HCT116 (cell line): ENCODE measurements around the gene IFIT3. TPM values are rescaled to one million over a fixed set of nuclear protein-coding genes. Genes with fewer than 3 reads are reported as not detected.

Source experiments
- ATAC-seq: fragments of 200-7000 bp; cut with Tn5 transposase; 2 replicates; pipeline ENCODE4 v1.9.1; 2020; ENCODE audit warnings: mild to moderate bottlenecking, moderate library complexity
- BruUV-seq: library from RNA; stranded (reverse); fragments of 400-500 nt; replicated peaks from 2 replicates; lab custom pipeline; 2021; lab: Mats Ljungman, UMichigan
- CTCF ChIA-PET: fragments of 300-600 bp; sonication (Branson Sonifier 250); formaldehyde crosslinking; loops from one replicate; lab custom pipeline; 2021; ENCODE audit warnings: antibody characterized with exemption; lab: Charles Lee
- POLR2A ChIA-PET: fragments of 300-600, 350-600 bp; sonication (Branson Sonifier 250); formaldehyde crosslinking; loops from one replicate; lab custom pipeline; 2021; ENCODE audit warnings: antibody characterized with exemption; lab: Charles Lee
- RAD21 ChIA-PET, 2 experiments: fragments of 300-600 bp; sonication (Branson Sonifier 250); formaldehyde crosslinking; loops; one replicate each; lab custom pipeline; 2023; ENCODE audit warnings: low total read pairs in 2 of 2; ENCODE audit not compliant: uncharacterized antibody in 2 of 2, unreplicated experiment in 2 of 2, low non-redundant PET in 1 of 2; lab: Charles Lee
- DNase-seq: peaks from one replicate; pipeline ENCODE4 v3.0.0-alpha.2; 2010; ENCODE audit warnings: low read depth, low spot score
- H2AFZ ChIP-seq: fragments of 200-600 bp; shearing (Covaris generic), sonication (generic); 2 replicates; pipeline ENCODE4 v1.6.1; 2017; ENCODE audit warnings: low read depth, mixed run types, mixed read lengths, antibody characterized with exemption, low read length; ENCODE audit not compliant: poor library complexity, severe bottlenecking
- H3K27ac ChIP-seq: 2 replicates; pipeline ENCODE4 v1.5.1; 2012; ENCODE audit warnings: low read depth, low read length
- H3K27me3 ChIP-seq: fragments of 200-600 bp; sonication (generic); 2 replicates; pipeline ENCODE4 v1.6.1; 2016; ENCODE audit warnings: mixed run types, low read length, mixed read lengths; ENCODE audit not compliant: insufficient read depth
- H3K36me3 ChIP-seq, 2 experiments: fragments of 200-500 bp in 1 of 2; fragments of 200-600 bp in 1 of 2; sonication (Bioruptor generic) in 1 of 2; sonication (generic) in 1 of 2; 2 replicates each; pipeline versions ENCODE4 v1.5.1 to v1.6.1; 2014 to 2016; ENCODE audit warnings: low read length in 2 of 2, inconsistent platforms in 1 of 2, mixed read lengths in 1 of 2, mixed run types in 1 of 2; ENCODE audit not compliant: insufficient read depth in 2 of 2, control insufficient read depth in 1 of 2
- H3K4me1 ChIP-seq, 2 experiments: fragments of 200-600 bp in 1 of 2; sonication (generic) in 1 of 2; 2 replicates each; pipeline versions ENCODE4 v1.5.1 to v1.6.1; 2012 to 2017; ENCODE audit warnings: low read length in 2 of 2, inconsistent platforms in 1 of 2, mild to moderate bottlenecking in 1 of 2, mixed read lengths in 1 of 2, mixed run types in 1 of 2, moderate library complexity in 1 of 2; ENCODE audit not compliant: insufficient read depth in 2 of 2, control insufficient read depth in 1 of 2
- H3K4me2 ChIP-seq: fragments of 200-600 bp; sonication (generic); 2 replicates; pipeline ENCODE4 v1.6.1; 2017; ENCODE audit warnings: mixed run types, low read length, mixed read lengths
- H3K4me3 ChIP-seq, 2 experiments: fragments of 200-600 bp in 1 of 2; sonication (generic) in 1 of 2; replicated peaks in 1 of 2; 2 replicates each; pipeline ENCODE4 v1.5.1; 2011 to 2016; ENCODE audit warnings: low read length in 2 of 2, control low read depth in 1 of 2, low read depth in 1 of 2, mild to moderate bottlenecking in 1 of 2, mixed read lengths in 1 of 2, mixed run types in 1 of 2
- H3K79me2 ChIP-seq: fragments of 200-600 bp; sonication (generic); 2 replicates; pipeline ENCODE4 v1.6.1; 2017; ENCODE audit warnings: mild to moderate bottlenecking, mixed run types, low read length, moderate library complexity, mixed read lengths; ENCODE audit not compliant: insufficient read depth
- H3K9ac ChIP-seq: fragments of 200-600 bp; sonication (generic); 2 replicates; pipeline ENCODE4 v1.6.1; 2016; ENCODE audit warnings: low read length, mixed read lengths
- H3K9me2 ChIP-seq: fragments of 200-600 bp; sonication (generic), shearing (Covaris generic); 2 replicates; pipeline ENCODE4 v1.6.1; 2017; ENCODE audit warnings: mixed run types, mild to moderate bottlenecking, moderate library complexity; ENCODE audit not compliant: insufficient read depth
- H3K9me3 ChIP-seq, 2 experiments: fragments of 200-500 bp in 1 of 2; fragments of 200-600 bp in 1 of 2; sonication (Bioruptor generic) in 1 of 2; sonication (generic) in 1 of 2; 2 replicates each; pipeline ENCODE4 v1.6.1; 2014 to 2017; ENCODE audit warnings: low read length in 2 of 2, mixed read lengths in 2 of 2, inconsistent platforms in 1 of 2, low read depth in 1 of 2, mild to moderate bottlenecking in 1 of 2, mixed run types in 1 of 2, moderate library complexity in 1 of 2; ENCODE audit not compliant: control insufficient read depth in 1 of 2, insufficient read depth in 1 of 2
- H4K20me1 ChIP-seq: fragments of 200-600 bp; sonication (generic), shearing (Covaris generic); 2 replicates; pipeline ENCODE4 v1.6.1; 2017; ENCODE audit warnings: mixed run types, mild to moderate bottlenecking, moderate library complexity; ENCODE audit not compliant: insufficient read depth
- CBX3 ChIP-seq: IDR thresholded peaks from 2 replicates; pipeline ENCODE4 v1.6.1; 2012; ENCODE audit warnings: low read depth
- CEBPB ChIP-seq: IDR thresholded peaks from 2 replicates; pipeline ENCODE4 v1.6.1; 2012; ENCODE audit warnings: low read depth
- EGR1 ChIP-seq: IDR thresholded peaks from 2 replicates; pipeline ENCODE4 v1.6.1; 2012; ENCODE audit warnings: low read depth
- ELF1 ChIP-seq: IDR thresholded peaks from 2 replicates; pipeline ENCODE4 v1.6.1; 2012; ENCODE audit warnings: low read depth, borderline replicate concordance
- EZH2 ChIP-seq: fragments of 200-600 bp; sonication (generic); IDR thresholded peaks from 2 replicates; pipeline ENCODE4 v1.6.1; 2017; ENCODE audit warnings: antibody characterized with exemption, mixed run types
- EZH2phosphoT487 ChIP-seq: fragments of 200-600 bp; IDR thresholded peaks from 2 replicates; pipeline ENCODE4 v1.6.1; 2018; ENCODE audit warnings: antibody characterized with exemption, borderline replicate concordance
- FOSL1 ChIP-seq: IDR thresholded peaks from 2 replicates; pipeline ENCODE4 v1.6.1; 2012; ENCODE audit warnings: low read depth
- JUND ChIP-seq: IDR thresholded peaks from 2 replicates; pipeline ENCODE4 v1.6.1; 2012
- POLR2A ChIP-seq: IDR thresholded peaks from 2 replicates; pipeline ENCODE4 v1.7.0; 2011; ENCODE audit warnings: borderline replicate concordance; ENCODE audit not compliant: insufficient read depth, insufficient read length; ENCODE audit errors: extremely low read depth
- SIN3A ChIP-seq: IDR thresholded peaks from 2 replicates; pipeline ENCODE4 v1.6.1; 2012; ENCODE audit warnings: low read depth
- SRF ChIP-seq: IDR thresholded peaks from 2 replicates; pipeline ENCODE4 v1.6.1; 2012; ENCODE audit warnings: low read depth
- YY1 ChIP-seq: IDR thresholded peaks from 2 replicates; pipeline ENCODE4 v1.6.1; 2011; ENCODE audit warnings: low read length, low read depth, moderate library complexity, mild to moderate bottlenecking; ENCODE audit not compliant: insufficient replicate concordance; ENCODE audit errors: extremely low read depth
- ZBTB33 ChIP-seq: IDR thresholded peaks from 2 replicates; pipeline ENCODE4 v1.6.1; 2011; ENCODE audit warnings: mild to moderate bottlenecking, low read length, moderate library complexity; ENCODE audit not compliant: insufficient replicate concordance; ENCODE audit errors: extremely low read depth
- ZFX ChIP-seq: fragments of 450-650 bp; IDR thresholded peaks from 2 replicates; pipeline ENCODE4 v1.6.1; 2017
- ZNF274 ChIP-seq: fragments of 200-500 bp; sonication (Bioruptor generic); IDR thresholded peaks from 2 replicates; pipeline ENCODE4 v1.6.1; 2014; ENCODE audit warnings: mild to moderate bottlenecking, low read depth, low read length, inconsistent platforms
- intact Hi-C: fragments of 100-400 bp; cut with micrococcal nuclease; formaldehyde crosslinking; loops from 2 replicates; pipeline ENCODE4 v1.10.0; 2022
- total RNA-seq: library from RNA; stranded (reverse); gene quantifications from one replicate; pipeline ENCODE4 v1.2.1, GENCODE V29; 2021; ENCODE audit not compliant: unreplicated experiment

Gene IFIT3
- total RNA-seq, 1 experiment from 2014 or later = 1.1 TPM

DNA sequence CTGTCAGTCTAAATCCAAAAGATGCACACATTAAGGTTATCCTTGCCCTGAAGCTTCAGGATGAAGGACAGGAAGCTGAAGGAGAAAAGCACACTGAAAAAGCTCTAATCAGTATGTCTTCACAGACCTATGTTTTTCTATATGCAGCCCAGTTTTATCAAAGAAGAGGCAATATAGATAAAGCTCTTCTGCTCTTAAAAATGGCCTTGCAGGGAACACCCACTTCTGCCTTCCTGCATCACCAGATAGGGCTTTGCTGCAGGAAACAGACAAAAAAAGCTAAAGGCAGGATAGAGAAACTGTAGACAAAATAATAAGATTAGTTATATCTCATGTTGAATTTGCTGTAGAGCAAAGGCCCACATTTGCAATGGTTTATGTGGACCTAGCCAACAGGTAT, 35.1 kb downstream of the IFIT3 start:
- CTCF ChIA-PET = no interaction called here
- Histone ChIP-seq H3K79me2 (no peaks in the 10 kb centered on the region), H3K9me2 (no peaks in the 10 kb centered on the region), H3K27me3 (no peaks in the 10 kb centered on the region), H2AFZ (no peak overlapping the region), H3K4me3 (no peak overlapping the region), H3K4me1 (no peaks in the 10 kb centered on the region), H3K4me2 (no peak overlapping the region), H3K9ac (no peak overlapping the region), H3K27ac (no peak overlapping the region), H4K20me1 (no peaks in the 10 kb centered on the region), H3K36me3 (no peaks in the 10 kb centered on the region), H3K9me3 (no peaks in the 10 kb centered on the region)
- RAD21 ChIA-PET = no interaction called here
- DNase-seq (no peak), ATAC-seq (no peak)
- POLR2A ChIA-PET = no interaction called here
- BruUV-seq = no TSS peak
- no peak for TF ChIP-seq SRF
- no peak for TF ChIP-seq JUND
- no peak for TF ChIP-seq SIN3A
- no peak for TF ChIP-seq ZNF274
- intact Hi-C loops = no loop called here

DNA sequence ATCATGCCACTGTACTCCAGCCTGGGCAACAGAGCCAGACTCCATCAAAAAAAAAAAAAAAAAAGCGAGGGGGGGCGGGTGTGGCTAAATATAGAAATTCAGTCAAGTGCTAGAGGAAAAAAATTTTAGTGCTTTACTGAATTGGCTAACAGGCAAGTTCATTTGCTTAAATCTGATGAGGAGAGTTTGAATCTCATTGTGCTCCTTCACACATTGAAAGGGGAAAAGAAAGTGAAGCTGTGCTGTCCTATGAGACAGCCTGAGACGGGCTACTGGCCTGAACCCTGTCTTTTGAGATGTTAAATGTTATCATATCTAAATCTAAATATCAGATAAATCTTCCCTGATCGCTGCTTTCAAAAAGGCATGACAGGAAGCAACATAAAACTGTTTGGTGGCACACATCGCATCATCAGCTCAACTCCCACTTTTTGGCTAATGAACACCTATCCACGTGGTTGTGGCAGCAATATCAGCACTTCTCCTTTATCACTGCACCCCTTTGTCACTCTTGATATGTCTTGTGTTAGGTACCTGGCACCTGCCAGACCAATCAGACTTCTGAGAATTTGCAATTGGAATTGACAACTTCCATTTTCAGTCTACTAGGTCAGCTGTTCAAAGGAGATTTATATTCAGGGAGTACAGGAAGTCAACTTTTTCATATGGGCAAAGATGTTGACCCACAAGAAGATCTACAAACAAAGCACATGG, 36.1 kb downstream of the IFIT3 start:
- no peak overlapping the region for H3K9ac ChIP-seq
- H3K4me1 ChIP-seq = no peaks in the 10 kb centered on the region
- H4K20me1 ChIP-seq = no peaks in the 10 kb centered on the region
- no peaks in the 10 kb centered on the region for H3K27me3 ChIP-seq
- DNase-seq (no peak), ATAC-seq (no peak)
- CTCF ChIA-PET = no interaction called here
- no peaks in the 10 kb centered on the region for H3K9me3 ChIP-seq
- no peak overlapping the region for H3K4me3 ChIP-seq
- H2AFZ ChIP-seq = no peak overlapping the region
- RAD21 ChIA-PET = no interaction called here
- intact Hi-C loops = no loop called here
- no peak overlapping the region for H3K27ac ChIP-seq
- H3K9me2 ChIP-seq = no peaks in the 10 kb centered on the region
- POLR2A ChIA-PET = interaction anchor here (1.0 kb wide), 1 partner anchor 36 kb away, joined by 3 read pairs; the partner anchor contains the start of gene IFIT3
- H3K4me2 ChIP-seq = no peak overlapping the region
- TF ChIP-seq POLR2A (no peak), ZNF274 (no peak), SIN3A (no peak), ZFX (no peak), ZBTB33 (no peak), CEBPB (no peak), EZH2 (no peak), FOSL1 (no peak), ELF1 (no peak), YY1 (no peak), EGR1 (no peak), EZH2phosphoT487 (no peak), CBX3 (no peak)
- TF ChIP-seq, all 23 proteins: peak for 0
- Histone ChIP-seq H3K36me3 (no peaks in the 10 kb centered on the region), H3K79me2 (no peaks in the 10 kb centered on the region)
- BruUV-seq = no TSS peak
